OCI-LY3 (cell line): Measurements from ENCODE around the gene PRR27.

Source experiments
- CTCF ChIP-seq: fragments of 200-600, 300-600 bp; sonication (generic); IDR thresholded peaks from 2 replicates; pipeline ENCODE4 v1.5.1; 2014; ENCODE audit warnings: antibody characterized with exemption, low read length, low read depth
- EZH2phosphoT487 ChIP-seq: fragments of 200-600 bp; shearing (Covaris generic); IDR thresholded peaks from 2 replicates; pipeline ENCODE4 v1.6.1; 2018; ENCODE audit warnings: antibody characterized with exemption, mixed run types, low read depth

GRCh38 chr4:70158576-70158975 is 4.5 kb downstream of the PRR27 start:
- no peak for TF ChIP-seq CTCF
- TF ChIP-seq EZH2phosphoT487 = no peak
